IMR-90 (cell line): ENCODE measurements around the gene SLC51A.

Experiments used
- CTCF ChIP-seq: conservative IDR thresholded peaks from 2 replicates; pipeline ENCODE4 v1.5.1; 2012; ENCODE audit warnings: mild to moderate bottlenecking, low read depth, low read length, improper control_type of control experiment
- ELK1 ChIP-seq: fragments of 150-350 bp; IDR thresholded peaks from 2 replicates; pipeline ENCODE4 v1.6.1; 2016; ENCODE audit warnings: low read depth, mild to moderate bottlenecking, low read length, moderate library complexity, borderline replicate concordance
- FOS ChIP-seq: fragments of 150-350 bp; IDR thresholded peaks from 2 replicates; pipeline ENCODE4 v1.6.1; 2016; ENCODE audit warnings: low read depth, low read length
- POLR2A ChIP-seq: IDR thresholded peaks from 2 replicates; pipeline ENCODE4 v1.6.1; 2012; ENCODE audit warnings: mild to moderate bottlenecking, low read depth, low read length
- TF ChIP-seq, protein P1 (sequence below): fragments of 150-350 bp; IDR thresholded peaks from 2 replicates; pipeline ENCODE4 v1.6.1; 2017; ENCODE audit warnings: mild to moderate bottlenecking, antibody characterized with exemption, low read length, low read depth

- TF ChIP-seq CTCF (no peak), FOS (no peak), ELK1 (no peak), POLR2A (no peak)
- TF ChIP-seq, protein P1, sequence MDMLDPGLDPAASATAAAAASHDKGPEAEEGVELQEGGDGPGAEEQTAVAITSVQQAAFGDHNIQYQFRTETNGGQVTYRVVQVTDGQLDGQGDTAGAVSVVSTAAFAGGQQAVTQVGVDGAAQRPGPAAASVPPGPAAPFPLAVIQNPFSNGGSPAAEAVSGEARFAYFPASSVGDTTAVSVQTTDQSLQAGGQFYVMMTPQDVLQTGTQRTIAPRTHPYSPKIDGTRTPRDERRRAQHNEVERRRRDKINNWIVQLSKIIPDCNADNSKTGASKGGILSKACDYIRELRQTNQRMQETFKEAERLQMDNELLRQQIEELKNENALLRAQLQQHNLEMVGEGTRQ: no peak
Measured at GRCh38 chr3:196177967-196178366, 38.4 kb upstream of the SLC51A start.
